ENCODE results near the gene JAK1. TPM values are rescaled to one million over a fixed set of nuclear protein-coding genes. Genes with fewer than 3 reads are reported as not detected.
A peak's percentile ranks its signal among the peaks of the same experiment; 100 is the strongest.

Gene JAK1
- 152 TPM for total RNA-seq
- long read RNA-seq, full-length matches to known transcripts, result 167 of 323 reads
- long read RNA-seq, partial matches to known transcripts, result 129 of 323 reads
- long read RNA-seq, other reads (novel, unspliced or antisense), result 27 of 323 reads

- Histone ChIP-seq H3K4me3 (peak within 1 kb of the TSS; percentile 66), H3K27me3 (no peaks in the 10 kb centered on the region), H3K27ac (peak within 1 kb of the TSS; percentile 94), H3K36me3 (no peaks in the 10 kb centered on the region), H3K9me3 (no peaks in the 10 kb centered on the region), H3K4me1 (peaks cover 35% of the 10 kb centered on the region)
- intact Hi-C loops (cut with DNase I), result loop anchor here (10.0 kb wide), 1 partner anchor 98 kb away; no protein-coding TSS in a partner anchor
- peak; percentile 96 for ATAC-seq
- TF ChIP-seq CTCF (IDR thresholded peaks at IDR 0.05), result no peak
- peak; percentile 94 for DNase-seq
Observed at GRCh38 chr1:64966158-64966971, at the start of gene JAK1. TSS of gene JAK1 (minus strand) at chr1:64966549. CDS start at chr1:64886264, 80,285 bp downstream.

DNA sequence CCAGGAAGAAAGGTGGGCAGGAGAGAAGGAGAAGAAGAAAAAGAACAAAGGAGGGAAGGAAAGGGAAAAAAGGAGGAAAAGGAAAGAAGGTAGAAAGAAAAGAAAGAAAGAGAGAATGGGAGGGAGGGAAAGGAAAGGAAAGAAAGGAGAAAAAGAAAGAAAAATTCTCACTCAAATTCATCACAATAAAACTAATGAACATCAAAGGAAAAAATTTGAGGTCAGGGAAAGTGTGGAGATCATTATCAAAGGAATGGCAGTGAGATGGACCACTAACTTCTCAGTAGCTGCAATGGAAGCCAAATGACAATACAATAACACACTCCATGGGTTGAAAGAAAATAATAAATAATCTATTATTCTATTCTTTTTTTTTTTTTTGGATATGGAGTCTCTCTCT is 48.0 kb upstream of the JAK1 start:
- Histone ChIP-seq H3K4me1 (no peaks in the 10 kb centered on the region), H3K9me3 (no peaks in the 10 kb centered on the region), H3K36me3 (peaks cover 6% of the 10 kb centered on the region), H3K4me3 (no peak overlapping the region), H3K27ac (no peak overlapping the region), H3K27me3 (no peaks in the 10 kb centered on the region)
- no peak for ATAC-seq
- intact Hi-C loops (cut with DNase I), result no loop called here
- DNase-seq, result no peak
- TF ChIP-seq CTCF (IDR thresholded peaks at IDR 0.05), result no peak

- Histone ChIP-seq H3K9me3 (no peaks in the 10 kb centered on the region), H3K4me3 (no peak overlapping the region), H3K27me3 (no peaks in the 10 kb centered on the region), H3K36me3 (peaks cover 6% of the 10 kb centered on the region), H3K27ac (no peak overlapping the region), H3K4me1 (no peaks in the 10 kb centered on the region)
- ATAC-seq (no peak), DNase-seq (no peak)
- intact Hi-C loops (cut with DNase I), result no loop called here
- no peak for TF ChIP-seq CTCF (IDR thresholded peaks at IDR 0.05)
Observed at GRCh38 chr1:65011983-65012382, 45.6 kb upstream of the JAK1 start.

DNA sequence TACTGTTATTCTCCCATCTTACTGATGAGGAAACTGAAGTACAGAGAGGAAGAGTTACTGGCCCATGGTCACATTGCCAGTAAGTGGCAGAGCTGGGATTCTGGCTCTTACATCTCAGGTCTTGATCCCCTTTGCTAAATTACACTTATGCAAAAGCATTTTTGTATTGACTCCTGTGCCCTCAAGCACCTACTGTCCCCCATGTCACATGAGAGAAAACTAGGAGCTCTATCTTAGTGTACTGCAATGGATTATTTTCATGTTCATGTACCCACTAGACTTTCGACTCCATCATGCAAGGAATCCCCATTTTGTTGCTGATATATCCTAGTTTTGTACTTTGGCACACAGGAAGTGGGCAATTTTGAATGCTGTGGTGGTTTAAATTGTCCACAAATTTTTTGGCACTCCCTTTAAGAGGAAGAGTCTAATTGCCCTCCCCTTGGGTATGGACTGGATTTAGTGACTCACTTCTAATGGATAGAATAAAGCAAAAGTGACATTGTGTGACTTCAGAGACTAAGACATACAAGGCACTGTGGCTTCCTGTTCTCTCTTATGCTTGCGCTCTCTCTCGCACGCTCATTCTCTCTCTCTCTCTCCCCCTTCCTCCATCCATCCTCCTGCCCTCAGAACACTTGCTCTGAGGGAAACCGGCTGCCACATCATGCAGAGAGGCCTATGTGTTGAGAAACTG is 43.5 kb upstream of the JAK1 start:
- H3K36me3 ChIP-seq, result peaks cover 6% of the 10 kb centered on the region
- intact Hi-C loops (cut with DNase I), result no loop called here
- TF ChIP-seq CTCF (IDR thresholded peaks at IDR 0.05), result no peak
- DNase-seq (no peak), ATAC-seq (no peak)
- H3K27me3 ChIP-seq, result no peaks in the 10 kb centered on the region
- no peak overlapping the region for H3K4me3 ChIP-seq
- H3K4me1 ChIP-seq, result no peaks in the 10 kb centered on the region
- H3K27ac ChIP-seq, result no peak overlapping the region
- no peaks in the 10 kb centered on the region for H3K9me3 ChIP-seq

DNA sequence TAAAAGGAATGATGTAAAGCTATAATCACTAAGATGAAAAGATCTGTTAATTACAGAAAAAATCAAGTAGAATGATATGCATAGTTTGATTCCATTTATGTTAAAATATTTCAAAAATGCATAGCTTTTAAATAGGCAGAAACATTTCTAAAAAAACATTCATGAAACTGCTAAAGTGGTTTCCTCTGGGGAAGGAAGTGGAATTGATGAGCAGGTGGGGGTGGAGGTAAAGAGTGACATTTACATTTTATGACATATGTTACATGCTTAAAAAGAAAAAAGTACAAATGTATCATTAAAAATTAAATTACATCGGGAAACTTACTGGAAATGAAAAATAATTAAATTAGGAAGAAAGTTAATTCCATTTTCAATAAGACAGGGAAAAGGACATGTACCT is 42.8 kb upstream of the JAK1 start:
- ATAC-seq, result no peak
- no peak overlapping the region for H3K4me3 ChIP-seq
- H3K36me3 ChIP-seq, result peaks cover 6% of the 10 kb centered on the region
- no peaks in the 10 kb centered on the region for H3K4me1 ChIP-seq
- no peak for TF ChIP-seq CTCF (IDR thresholded peaks at IDR 0.05)
- H3K27ac ChIP-seq, result no peak overlapping the region
- H3K9me3 ChIP-seq, result no peaks in the 10 kb centered on the region
- no peak for DNase-seq
- H3K27me3 ChIP-seq, result no peaks in the 10 kb centered on the region
- intact Hi-C loops (cut with DNase I), result no loop called here
